NCI-H146 treated with DMSO at 0.1 percent for 48 hours (cell line): ENCODE results near the gene SFXN5.

Source experiments
- DNase-seq: peaks from one replicate; lab custom pipeline; 2025; ENCODE audit not compliant: unreplicated experiment; lab: John Stamatoyannopoulos, UW

Gene SFXN5

GRCh38 chr2:72927619-72928550, 143.6 kb downstream of the SFXN5 start:
- no peak for DNase-seq

- no peak for DNase-seq
Measured at GRCh38 chr2:72926811-72927465, 144.6 kb downstream of the SFXN5 start.

- DNase-seq: no peak
Measured at GRCh38 chr2:72926368-72926767, 145.1 kb downstream of the SFXN5 start.

- DNase-seq: no peak
Measured at GRCh38 chr2:72925328-72925943, 146.1 kb downstream of the SFXN5 start.

GRCh38 chr2:72924353-72925240, 146.9 kb downstream of the SFXN5 start:
- no peak for DNase-seq

GRCh38 chr2:72923833-72924352, 147.6 kb downstream of the SFXN5 start:
- DNase-seq: no peak

GRCh38 chr2:72921853-72922252, 149.7 kb downstream of the SFXN5 start:
- DNase-seq: no peak

- DNase-seq: no peak
Measured at GRCh38 chr2:72921088-72921851, 150.2 kb downstream of the SFXN5 start.

GRCh38 chr2:72920318-72921087, 151.0 kb downstream of the SFXN5 start:
- DNase-seq: no peak

GRCh38 chr2:72919414-72920317, 151.8 kb downstream of the SFXN5 start:
- no peak for DNase-seq

GRCh38 chr2:72917877-72918553, 153.5 kb downstream of the SFXN5 start:
- DNase-seq: no peak

- peak; percentile 78 for DNase-seq
Measured at GRCh38 chr2:72917138-72917876, 154.2 kb downstream of the SFXN5 start, which contains the start of gene EMX1. Gene EMX1 (plus strand): TSS chr2:72917519. CDS start chr2:72917853, 334 bp downstream.

- no peak for DNase-seq
Measured at GRCh38 chr2:72916743-72917137, 154.8 kb downstream of the SFXN5 start.

GRCh38 chr2:72915907-72916742, 155.4 kb downstream of the SFXN5 start:
- DNase-seq: peak; percentile 29

GRCh38 chr2:72915320-72915906, 156.1 kb downstream of the SFXN5 start:
- DNase-seq: no peak
